Astrocyte (in vitro differentiated cells and primary cell): ENCODE measurements around the gene FGF22. TPM values are rescaled to one million over a fixed set of nuclear protein-coding genes. Genes with fewer than 3 reads are reported as not detected.

Source experiments
- DNase-seq: peaks from one replicate; pipeline ENCODE4 v3.0.0-alpha.2; 2010; ENCODE audit warnings: low read depth
- FAIRE-seq: peaks from 2 replicates; lab custom pipeline; 2011; peaks lifted over from hg19 to GRCh38; lab: Jason Lieb, UNC
- H2AFZ ChIP-seq: 2 replicates; pipeline ENCODE4 v1.6.0; 2012; ENCODE audit warnings: low read depth, low read length, inconsistent platforms
- H3K27ac ChIP-seq: 2 replicates; pipeline ENCODE4 v1.5.1; 2011; ENCODE audit warnings: low read depth, low read length, inconsistent platforms
- H3K27me3 ChIP-seq: 2 replicates; pipeline ENCODE4 v1.6.0; 2011; ENCODE audit warnings: low read length, inconsistent platforms; ENCODE audit not compliant: insufficient read depth
- H3K36me3 ChIP-seq: 2 replicates; pipeline ENCODE4 v1.5.1; 2011; ENCODE audit warnings: low read length, inconsistent platforms; ENCODE audit not compliant: insufficient read depth
- H3K4me1 ChIP-seq: 2 replicates; pipeline ENCODE4 v1.5.1; 2011; ENCODE audit warnings: low read length, inconsistent platforms; ENCODE audit not compliant: insufficient read depth
- H3K4me2 ChIP-seq: 2 replicates; pipeline ENCODE4 v1.6.0; 2012; ENCODE audit warnings: low read length, inconsistent platforms
- H3K4me3 ChIP-seq: 2 replicates; pipeline ENCODE4 v1.5.1; 2011; ENCODE audit warnings: low read depth, mild to moderate bottlenecking, low read length, inconsistent platforms; ENCODE audit not compliant: insufficient read depth
- H3K79me2 ChIP-seq: 2 replicates; pipeline ENCODE4 v1.6.0; 2012; ENCODE audit warnings: mild to moderate bottlenecking, low read length, inconsistent platforms; ENCODE audit not compliant: insufficient read depth
- H3K9ac ChIP-seq: 2 replicates; pipeline ENCODE4 v1.6.0; 2012; ENCODE audit warnings: mild to moderate bottlenecking, low read length, inconsistent platforms
- H3K9me3 ChIP-seq: 2 replicates; pipeline ENCODE4 v1.5.1; 2012; ENCODE audit warnings: low read depth, mild to moderate bottlenecking, low read length, inconsistent platforms; ENCODE audit not compliant: insufficient read depth
- H4K20me1 ChIP-seq: 2 replicates; pipeline ENCODE4 v1.6.0; 2012; ENCODE audit warnings: low read length, inconsistent platforms; ENCODE audit not compliant: insufficient read depth
- H3K27ac Mint-ChIP-seq: one replicate; pipeline ENCODE4 v1.8.0; 2021; ENCODE audit warnings: mild to moderate bottlenecking, mixed read lengths; ENCODE audit not compliant: unreplicated experiment
- H3K27me3 Mint-ChIP-seq: one replicate; pipeline ENCODE4 v1.8.0; 2021; ENCODE audit warnings: low read depth, mixed read lengths; ENCODE audit not compliant: unreplicated experiment
- H3K36me3 Mint-ChIP-seq: one replicate; pipeline ENCODE4 v1.8.0; 2021; ENCODE audit warnings: low read depth, mixed read lengths; ENCODE audit not compliant: unreplicated experiment
- H3K4me1 Mint-ChIP-seq: one replicate; pipeline ENCODE4 v1.8.0; 2021; ENCODE audit warnings: low read depth, mixed read lengths; ENCODE audit not compliant: unreplicated experiment
- H3K4me3 Mint-ChIP-seq: one replicate; pipeline ENCODE4 v1.8.0; 2021; ENCODE audit warnings: mild to moderate bottlenecking, moderate library complexity, mixed read lengths; ENCODE audit not compliant: unreplicated experiment
- H3K9me3 Mint-ChIP-seq: one replicate; pipeline ENCODE4 v1.8.0; 2021; ENCODE audit warnings: mild to moderate bottlenecking, mixed read lengths; ENCODE audit not compliant: unreplicated experiment
- EZH2 ChIP-seq: IDR thresholded peaks from 2 replicates; pipeline ENCODE4 v1.6.1; 2012; ENCODE audit warnings: mild to moderate bottlenecking, low read length, inconsistent platforms; ENCODE audit not compliant: insufficient read depth
- total RNA-seq: library from RNA; stranded (reverse); gene quantifications from 2 replicates; pipeline ENCODE4 v1.2.1, GENCODE V29; 2021
- TF ChIP-seq, protein P1 (sequence below): IDR thresholded peaks from 2 replicates; pipeline ENCODE4 v1.5.1; 2011; ENCODE audit warnings: low read depth, mild to moderate bottlenecking, inconsistent platforms, low read length, moderate library complexity; ENCODE audit not compliant: insufficient read depth

The FGF22 gene
- total RNA-seq, 1 donor from 2014 or later, result 0.25 TPM

DNA sequence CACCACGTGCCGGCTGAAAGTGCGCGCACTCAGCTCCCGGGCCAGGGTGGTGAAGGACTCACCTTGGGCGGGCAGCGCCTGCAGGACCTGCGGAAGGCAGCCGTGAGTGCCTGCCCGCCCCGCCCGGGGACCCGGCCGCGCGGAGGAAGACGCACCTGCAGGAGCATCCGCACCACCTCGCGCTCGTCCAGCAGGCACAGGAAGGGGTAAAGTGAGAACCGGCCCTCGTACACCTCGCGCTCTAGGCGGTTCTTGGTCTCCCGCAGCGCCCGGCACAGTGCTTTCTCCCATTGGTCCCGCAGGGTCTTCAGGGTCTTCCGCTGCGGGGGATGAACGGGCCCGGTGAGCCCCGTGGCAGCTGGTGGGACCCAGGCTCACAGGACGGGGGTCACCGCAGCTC, 17.0 kb upstream of the FGF22 start:
- DNase-seq, result no peak
- peaks cover 6% of the 10 kb centered on the region for H3K36me3 Mint-ChIP-seq
- no peaks in the 10 kb centered on the region for H3K9me3 Mint-ChIP-seq
- Histone ChIP-seq H3K9ac (no peak overlapping the region), H3K27me3 (no peaks in the 10 kb centered on the region), H4K20me1 (peaks cover 5% of the 10 kb centered on the region), H3K4me2 (no peak overlapping the region), H3K36me3 (no peaks in the 10 kb centered on the region), H3K4me1 (peaks cover 19% of the 10 kb centered on the region), H3K9me3 (no peaks in the 10 kb centered on the region), H2AFZ (no peak overlapping the region), H3K27ac (peak overlapping the region; percentile 89), H3K79me2 (no peaks in the 10 kb centered on the region), H3K4me3 (no peak overlapping the region)
- no peak overlapping the region for H3K4me3 Mint-ChIP-seq
- no peak for TF ChIP-seq EZH2
- TF ChIP-seq, protein P1, sequence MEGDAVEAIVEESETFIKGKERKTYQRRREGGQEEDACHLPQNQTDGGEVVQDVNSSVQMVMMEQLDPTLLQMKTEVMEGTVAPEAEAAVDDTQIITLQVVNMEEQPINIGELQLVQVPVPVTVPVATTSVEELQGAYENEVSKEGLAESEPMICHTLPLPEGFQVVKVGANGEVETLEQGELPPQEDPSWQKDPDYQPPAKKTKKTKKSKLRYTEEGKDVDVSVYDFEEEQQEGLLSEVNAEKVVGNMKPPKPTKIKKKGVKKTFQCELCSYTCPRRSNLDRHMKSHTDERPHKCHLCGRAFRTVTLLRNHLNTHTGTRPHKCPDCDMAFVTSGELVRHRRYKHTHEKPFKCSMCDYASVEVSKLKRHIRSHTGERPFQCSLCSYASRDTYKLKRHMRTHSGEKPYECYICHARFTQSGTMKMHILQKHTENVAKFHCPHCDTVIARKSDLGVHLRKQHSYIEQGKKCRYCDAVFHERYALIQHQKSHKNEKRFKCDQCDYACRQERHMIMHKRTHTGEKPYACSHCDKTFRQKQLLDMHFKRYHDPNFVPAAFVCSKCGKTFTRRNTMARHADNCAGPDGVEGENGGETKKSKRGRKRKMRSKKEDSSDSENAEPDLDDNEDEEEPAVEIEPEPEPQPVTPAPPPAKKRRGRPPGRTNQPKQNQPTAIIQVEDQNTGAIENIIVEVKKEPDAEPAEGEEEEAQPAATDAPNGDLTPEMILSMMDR, result no peak
- FAIRE-seq, result no peak
- H3K4me1 Mint-ChIP-seq, result peaks cover 8% of the 10 kb centered on the region
- H3K27ac Mint-ChIP-seq, result no peak overlapping the region
- H3K27me3 Mint-ChIP-seq, result no peaks in the 10 kb centered on the region

DNA sequence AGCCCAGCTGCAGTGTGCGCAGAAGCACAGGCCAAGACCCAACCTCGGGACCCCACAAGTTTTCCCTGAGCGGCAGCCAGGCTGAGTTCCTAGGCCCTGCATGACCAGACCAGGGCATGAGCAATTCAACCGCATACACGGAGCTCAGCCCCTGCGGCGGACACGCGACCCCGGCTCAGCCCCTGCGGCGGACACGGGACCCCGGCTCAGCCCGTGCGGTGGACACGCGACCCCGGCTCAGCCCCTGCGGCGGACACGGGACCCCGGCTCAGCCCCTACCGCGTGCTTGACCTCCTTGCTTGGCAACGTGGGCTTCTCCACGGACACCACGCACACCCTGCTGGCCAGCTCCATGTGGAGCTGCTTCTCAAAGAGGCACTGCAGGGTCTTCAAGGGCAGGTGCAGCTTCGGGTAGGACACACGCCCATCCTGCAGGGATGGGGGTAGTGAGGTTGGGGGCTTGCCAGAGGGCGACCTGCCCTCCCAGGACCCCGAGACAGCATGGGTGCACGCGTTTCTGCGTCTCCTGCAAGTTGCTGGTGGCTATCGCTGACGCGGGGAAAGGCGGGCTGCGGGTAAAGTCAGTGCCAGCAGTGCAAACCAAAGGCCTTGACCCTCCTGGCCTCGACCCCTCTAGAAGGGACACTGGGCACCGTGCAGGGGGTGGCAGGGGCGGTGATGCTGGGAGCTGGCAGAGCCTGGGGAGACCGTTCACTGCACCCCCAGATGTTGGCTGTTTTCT, 16.3 kb upstream of the FGF22 start:
- Histone ChIP-seq H3K27ac (peak overlapping the region; percentile 89), H3K27me3 (no peaks in the 10 kb centered on the region), H3K9ac (peak overlapping the region; percentile 80), H3K9me3 (no peaks in the 10 kb centered on the region), H3K4me3 (no peak overlapping the region), H4K20me1 (peaks cover 5% of the 10 kb centered on the region), H2AFZ (no peak overlapping the region), H3K4me2 (peak overlapping the region; percentile 71), H3K4me1 (peaks cover 19% of the 10 kb centered on the region), H3K36me3 (no peaks in the 10 kb centered on the region), H3K79me2 (peaks cover 5% of the 10 kb centered on the region)
- Mint-ChIP-seq H3K27ac (no peak overlapping the region), H3K9me3 (no peaks in the 10 kb centered on the region), H3K4me1 (peaks cover 8% of the 10 kb centered on the region), H3K27me3 (no peaks in the 10 kb centered on the region), H3K4me3 (no peak overlapping the region), H3K36me3 (peaks cover 6% of the 10 kb centered on the region)
- DNase-seq (no peak), FAIRE-seq (no peak)
- TF ChIP-seq, protein P1, result no peak
- no peak for TF ChIP-seq EZH2

DNA sequence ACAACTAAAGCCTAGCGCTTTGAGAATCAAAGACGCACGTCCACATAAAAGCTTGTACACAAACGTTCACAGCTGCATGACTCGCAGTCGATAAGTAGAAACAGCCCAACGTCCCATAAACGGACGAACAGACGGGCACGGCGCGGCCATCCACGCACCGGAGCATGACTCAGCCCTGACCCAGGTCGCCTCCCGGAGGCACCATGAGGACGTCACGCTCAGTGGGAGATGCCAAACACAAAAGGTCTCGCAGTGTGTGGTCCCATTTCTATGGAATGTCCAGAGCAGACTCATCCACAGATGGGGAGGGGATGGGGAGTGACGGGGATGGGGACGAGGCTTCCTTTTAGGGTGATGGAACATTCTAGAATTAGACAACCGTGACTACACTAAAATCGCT, 15.7 kb upstream of the FGF22 start:
- Histone ChIP-seq H3K79me2 (peaks cover 11% of the 10 kb centered on the region), H3K36me3 (no peaks in the 10 kb centered on the region), H3K4me3 (no peak overlapping the region), H3K9ac (peak overlapping the region; percentile 80), H3K27ac (peak overlapping the region; percentile 89), H3K4me2 (peak overlapping the region; percentile 71), H3K9me3 (no peaks in the 10 kb centered on the region), H4K20me1 (peaks cover 5% of the 10 kb centered on the region), H3K27me3 (no peaks in the 10 kb centered on the region), H2AFZ (no peak overlapping the region), H3K4me1 (peaks cover 19% of the 10 kb centered on the region)
- DNase-seq (peak; percentile 92), FAIRE-seq (peak; percentile 78)
- H3K9me3 Mint-ChIP-seq, result no peaks in the 10 kb centered on the region
- TF ChIP-seq, protein P1, result no peak
- TF ChIP-seq EZH2, result no peak
- no peaks in the 10 kb centered on the region for H3K27me3 Mint-ChIP-seq
- no peak overlapping the region for H3K4me3 Mint-ChIP-seq
- peak overlapping the region; percentile 18 for H3K27ac Mint-ChIP-seq
- H3K4me1 Mint-ChIP-seq, result peaks cover 8% of the 10 kb centered on the region
- H3K36me3 Mint-ChIP-seq, result peaks cover 6% of the 10 kb centered on the region
